Renal cortical epithelial cell (primary cell): ENCODE results near the gene ZNF581. TPM values are rescaled to one million over a fixed set of nuclear protein-coding genes. Genes with fewer than 3 reads are reported as not detected.

Experiments used
- DNase-seq: peaks from one replicate; pipeline ENCODE4 v3.0.0-alpha.2; 2011; ENCODE audit warnings: low read depth
- total RNA-seq: library from RNA; depleted of rRNA; stranded (reverse); fragments of >200 nt; gene quantifications from 2 replicates; pipeline ENCODE4 v1.2.3, GENCODE V29; 2014

The ZNF581 gene
- total RNA-seq, 1 donor from 2014 or later: 17.3 TPM

DNA sequence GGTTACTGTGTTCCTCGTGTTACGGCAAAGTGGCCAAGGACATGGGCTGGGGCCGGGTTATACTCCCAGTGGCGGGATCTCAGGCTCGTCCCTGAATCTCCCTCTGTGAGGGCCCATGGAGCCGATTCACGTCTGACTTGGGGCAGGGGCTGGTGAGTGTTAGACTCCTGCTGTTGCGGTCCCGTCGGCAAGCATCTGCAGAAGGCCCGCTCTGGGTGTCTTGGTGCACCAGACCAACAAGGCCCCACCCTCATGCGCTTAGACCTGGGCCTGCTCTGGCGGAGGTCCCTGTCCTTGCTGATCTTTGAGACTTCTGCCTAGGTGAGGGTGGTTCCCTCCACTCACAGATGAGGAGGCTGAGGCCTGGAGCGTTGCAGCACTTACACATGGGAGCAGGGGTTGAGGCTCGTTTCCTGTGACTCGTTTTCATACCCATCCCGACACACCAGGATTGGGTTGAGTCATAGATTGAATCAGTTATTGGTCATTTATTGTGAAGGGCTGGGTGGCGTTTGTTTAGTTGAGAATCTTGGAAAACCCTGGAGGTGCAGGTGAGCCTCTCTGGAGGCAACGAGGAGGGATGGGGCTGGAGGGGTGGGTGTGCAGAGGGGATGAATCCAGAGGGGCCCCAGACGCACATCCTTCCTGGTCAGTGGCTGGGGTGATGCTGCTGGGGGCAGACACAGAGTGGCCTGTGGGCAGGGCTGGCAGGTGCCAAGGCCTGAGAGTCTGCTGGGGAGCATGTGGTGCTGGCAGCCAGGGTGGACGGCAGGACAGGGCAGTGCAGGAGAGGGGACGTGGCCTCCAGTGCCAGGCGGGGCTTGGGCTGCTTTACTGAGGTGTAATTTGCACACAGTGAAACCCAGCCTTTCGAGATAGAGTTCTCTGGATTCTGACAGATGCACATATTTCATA lies 36.2 kb downstream of the ZNF581 start:
- DNase-seq: peak; percentile 50

DNA sequence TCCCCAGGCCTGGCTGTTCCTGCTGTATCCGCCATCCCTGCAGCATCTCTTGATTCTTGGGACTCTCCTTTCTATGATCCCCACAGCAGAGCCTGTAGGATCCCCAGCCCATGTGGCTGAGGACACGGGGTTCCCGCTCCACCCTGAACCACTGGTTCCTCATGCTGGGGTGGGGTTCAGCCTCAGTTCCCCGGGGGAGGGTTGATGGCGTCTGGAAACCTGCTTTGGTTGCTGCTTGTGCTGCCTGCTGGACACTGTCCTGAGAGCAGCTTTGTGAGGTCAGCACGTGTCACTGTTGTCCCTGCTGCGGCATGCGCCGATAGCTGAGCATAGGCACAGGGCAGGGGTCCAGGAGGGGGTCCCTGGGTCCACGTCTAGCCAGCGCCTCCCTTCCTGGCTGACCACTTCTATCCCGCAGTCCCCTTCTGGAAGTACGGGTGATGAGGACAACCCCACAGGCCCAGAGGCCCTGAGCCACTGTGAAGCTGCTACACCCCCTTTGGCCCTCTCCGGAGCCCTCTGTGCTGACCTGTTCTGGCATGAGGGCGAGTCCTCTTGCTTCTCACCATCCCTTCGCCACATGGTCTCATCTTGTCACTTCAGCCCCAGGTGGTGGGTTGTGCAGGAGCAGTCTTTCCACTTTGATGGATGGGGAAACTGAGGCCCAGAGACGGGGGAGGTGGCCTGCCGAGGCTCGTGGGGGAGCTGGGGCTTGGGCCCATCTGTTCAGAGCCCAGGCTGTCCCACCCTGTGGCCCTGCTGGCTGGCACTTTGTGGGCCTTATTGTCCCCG lies 37.1 kb downstream of the ZNF581 start:
- no peak for DNase-seq

DNA sequence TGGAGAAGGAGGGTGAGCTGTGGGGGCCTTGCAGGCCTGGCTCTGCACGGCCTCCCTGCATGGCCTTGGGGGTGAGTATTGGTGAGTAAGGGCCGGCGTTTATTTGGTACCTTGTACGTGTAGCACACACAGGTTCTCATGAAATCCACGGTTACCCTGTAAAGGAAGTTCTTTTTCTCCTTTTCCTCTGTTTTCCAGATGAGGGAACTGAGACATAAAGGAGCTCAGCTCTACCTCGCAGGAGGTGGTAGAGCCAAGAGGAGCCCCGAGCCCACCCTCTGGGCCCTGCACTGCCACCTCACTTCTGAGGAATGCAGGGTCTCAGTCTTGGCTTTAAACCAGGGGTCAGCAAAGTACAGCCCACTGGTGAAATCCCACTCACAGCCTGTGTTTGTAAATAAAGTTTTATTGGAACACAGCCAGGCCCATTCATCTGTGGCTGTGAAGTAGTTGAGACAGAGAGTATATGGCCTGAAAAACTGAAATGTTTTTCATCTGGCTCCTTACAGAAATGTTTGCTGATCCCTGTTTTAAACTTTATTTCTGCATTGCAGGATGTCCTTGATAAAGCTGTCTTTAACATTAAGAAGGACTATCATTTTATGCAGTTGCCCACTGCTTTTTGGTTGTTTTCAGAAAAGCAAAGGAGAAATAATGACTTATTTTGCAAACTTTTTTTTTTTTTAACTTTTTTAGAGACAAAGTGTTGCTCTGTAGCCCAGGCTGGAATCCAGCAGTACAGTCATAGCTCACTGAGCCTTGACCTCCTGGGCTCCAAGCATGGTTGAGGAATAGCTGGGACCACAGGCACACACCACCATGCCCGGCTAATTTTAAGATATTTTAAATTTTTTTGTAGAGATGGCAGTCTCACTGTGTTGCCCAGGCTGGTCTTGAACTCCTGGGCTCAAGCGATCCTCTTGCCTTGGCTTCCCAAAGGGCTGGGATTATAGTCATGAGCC lies 38.0 kb downstream of the ZNF581 start:
- DNase-seq: peak; percentile 80

DNA sequence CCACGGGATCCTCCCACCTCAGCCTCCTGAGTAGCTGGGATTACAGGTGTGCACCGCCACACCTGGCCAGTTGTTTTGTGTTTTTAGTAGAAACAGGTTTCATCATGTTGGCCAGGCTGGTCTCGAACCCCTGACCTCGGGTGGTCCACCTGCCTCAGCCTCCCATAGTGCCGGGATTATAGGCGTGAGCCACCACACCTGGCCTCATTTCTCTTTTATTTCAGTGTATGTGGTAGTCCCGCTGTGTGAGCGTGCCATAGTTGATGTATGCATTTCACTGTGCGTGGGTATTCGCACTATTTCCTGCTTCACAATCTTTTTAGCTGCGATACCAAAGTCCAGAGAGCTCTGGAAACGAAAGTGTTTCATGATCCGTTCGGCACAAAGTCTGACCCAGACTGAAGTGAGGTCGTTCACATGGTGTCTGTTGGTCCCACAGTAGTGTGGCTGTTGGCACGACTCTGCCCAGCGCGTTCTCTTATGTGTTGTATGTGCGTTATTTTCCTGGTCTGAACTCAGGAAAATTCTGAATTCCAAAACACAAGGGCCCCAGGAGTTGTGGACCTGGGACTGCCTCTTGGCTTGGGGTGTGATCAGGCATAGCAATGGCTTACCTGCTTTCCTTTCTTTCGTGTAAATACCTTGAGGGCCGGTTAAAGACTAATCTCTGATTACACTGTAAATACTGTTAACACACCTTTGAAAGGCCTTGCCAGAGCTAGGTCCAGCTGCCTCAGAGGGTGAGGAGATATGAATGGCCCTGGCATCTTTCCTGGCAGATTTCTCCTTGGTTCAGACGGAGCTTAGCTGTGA lies 40.2 kb downstream of the ZNF581 start:
- peak; percentile 71 for DNase-seq

DNA sequence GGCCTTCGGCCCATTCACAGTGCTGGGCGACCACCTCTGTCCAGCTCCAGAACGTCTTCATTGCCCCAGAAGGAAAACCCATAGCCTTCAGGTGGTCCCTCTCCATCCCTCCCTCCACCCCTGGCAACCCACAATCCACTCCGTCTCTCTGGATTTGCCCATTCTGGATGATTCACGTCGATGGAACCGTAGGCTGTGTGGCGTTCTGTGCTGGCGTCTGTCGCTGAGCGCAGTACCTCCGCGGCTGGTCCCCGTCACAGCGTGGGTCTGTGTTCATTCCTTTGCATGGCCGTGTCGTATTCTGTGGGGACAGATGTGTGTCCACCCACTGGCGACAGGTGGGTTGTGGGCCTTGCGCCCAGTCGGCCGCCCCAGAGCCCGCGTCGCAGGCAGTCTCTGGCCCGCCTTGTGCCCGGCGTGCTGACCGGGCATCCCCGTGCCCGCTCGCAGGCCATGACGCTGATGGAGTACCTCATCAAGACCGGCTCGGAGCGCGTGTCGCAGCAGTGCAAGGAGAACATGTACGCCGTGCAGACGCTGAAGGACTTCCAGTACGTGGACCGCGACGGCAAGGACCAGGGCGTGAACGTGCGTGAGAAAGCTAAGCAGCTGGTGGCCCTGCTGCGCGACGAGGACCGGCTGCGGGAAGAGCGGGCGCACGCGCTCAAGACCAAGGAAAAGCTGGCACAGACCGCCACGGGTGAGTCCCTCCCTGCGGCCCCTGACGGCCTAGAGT lies 41.7 kb downstream of the ZNF581 start:
- no peak for DNase-seq

DNA sequence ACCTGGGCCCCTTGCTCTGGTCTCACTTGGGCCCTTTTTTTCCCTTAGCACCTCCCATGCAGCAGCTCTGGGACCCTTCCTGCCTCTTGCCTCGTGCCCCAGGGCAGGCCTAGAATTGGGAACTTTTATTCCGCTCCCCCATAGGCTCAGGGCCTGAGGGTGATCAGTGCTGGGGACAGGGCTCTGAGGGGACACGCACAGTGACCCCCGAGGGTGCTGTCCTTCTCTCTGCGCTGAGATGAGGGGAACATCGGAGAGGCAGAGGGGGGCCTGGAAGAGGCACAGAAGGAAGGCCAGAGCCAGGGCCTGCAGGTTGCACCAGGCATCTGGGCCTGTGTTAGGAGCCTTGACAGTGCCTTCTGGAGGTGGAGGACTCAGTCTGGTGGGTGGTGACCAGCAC lies 42.3 kb downstream of the ZNF581 start:
- DNase-seq: no peak

DNA sequence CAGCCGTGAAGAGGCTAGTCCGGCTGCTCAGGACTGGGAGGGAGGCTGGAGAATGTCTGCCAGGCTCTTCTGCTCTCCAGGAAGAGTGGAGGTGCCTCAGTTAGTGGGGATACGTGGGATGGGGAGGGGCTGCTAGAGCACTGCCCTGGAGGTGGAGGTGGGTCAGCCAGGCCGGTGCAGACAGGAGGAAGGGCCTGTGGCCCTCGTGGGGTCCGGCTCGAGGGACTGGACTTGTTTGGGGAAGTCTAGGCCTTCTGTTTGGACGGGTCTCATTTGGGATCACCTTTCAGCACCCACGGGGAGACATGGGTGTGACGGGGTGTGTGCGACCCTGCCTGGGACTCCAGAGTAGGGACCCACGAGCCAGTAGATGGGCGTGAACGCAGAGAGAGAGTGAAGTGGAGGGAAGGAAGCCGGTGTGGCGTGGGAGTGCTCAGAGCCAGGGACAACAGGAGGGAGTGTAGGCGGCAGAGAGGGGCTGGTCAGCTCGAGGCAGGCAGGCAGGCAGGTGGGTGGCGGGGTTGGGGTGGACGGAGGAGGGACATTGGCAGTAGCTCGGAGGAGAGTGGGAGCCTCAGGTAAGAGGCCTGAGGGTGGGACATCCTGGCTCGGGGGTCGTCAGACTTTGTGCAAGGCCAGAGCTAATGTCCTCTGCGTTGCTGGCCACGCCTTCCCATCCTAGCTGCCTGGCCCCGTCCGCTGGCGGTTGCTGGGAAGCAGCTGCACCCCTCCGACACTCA lies 43.0 kb downstream of the ZNF581 start:
- no peak for DNase-seq

DNA sequence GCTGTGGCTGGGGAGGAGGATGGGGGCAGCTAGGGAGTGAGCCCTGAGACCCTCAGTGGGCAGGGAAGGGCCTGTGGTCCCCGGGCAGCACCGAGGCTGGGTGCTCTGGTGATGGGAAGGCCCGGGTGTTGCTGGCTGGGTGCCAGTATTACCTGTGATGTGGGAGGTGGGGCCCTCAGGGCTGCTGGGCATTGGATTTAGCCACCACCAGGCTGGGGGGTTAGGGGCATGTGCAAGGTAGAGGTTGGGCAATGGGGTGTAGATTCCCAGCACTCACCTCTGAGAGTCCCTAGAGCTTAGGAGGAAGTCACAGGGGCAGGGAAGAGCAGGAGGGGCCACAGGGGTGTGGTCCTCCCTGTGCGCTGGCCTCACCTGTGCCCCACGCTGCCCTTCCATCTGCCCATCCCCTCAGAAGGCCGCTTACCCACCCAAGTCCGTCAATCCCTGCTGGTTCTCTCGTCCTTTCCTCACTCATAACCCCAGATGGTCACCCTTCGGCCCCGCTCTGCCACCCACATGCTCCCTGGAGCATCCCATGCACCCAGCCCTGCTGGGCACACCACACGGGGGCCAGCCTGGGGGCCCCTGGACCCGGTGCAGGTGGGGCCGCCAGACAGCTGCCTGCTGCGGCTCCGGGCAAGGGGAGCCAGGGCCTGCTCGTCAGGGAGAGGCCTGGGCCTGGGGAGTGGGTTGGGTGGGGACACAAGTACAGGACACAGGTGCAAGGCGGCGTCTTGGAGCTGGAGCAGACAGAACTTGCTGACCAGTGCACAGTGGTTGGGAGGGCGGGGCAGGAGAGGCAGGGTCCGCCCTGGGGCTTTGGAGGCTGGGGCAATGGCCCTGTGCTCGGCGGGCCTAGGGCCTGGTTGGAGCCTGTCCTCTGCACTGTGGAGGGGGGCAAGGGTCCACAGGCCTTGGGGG lies 44.1 kb downstream of the ZNF581 start:
- no peak for DNase-seq

DNA sequence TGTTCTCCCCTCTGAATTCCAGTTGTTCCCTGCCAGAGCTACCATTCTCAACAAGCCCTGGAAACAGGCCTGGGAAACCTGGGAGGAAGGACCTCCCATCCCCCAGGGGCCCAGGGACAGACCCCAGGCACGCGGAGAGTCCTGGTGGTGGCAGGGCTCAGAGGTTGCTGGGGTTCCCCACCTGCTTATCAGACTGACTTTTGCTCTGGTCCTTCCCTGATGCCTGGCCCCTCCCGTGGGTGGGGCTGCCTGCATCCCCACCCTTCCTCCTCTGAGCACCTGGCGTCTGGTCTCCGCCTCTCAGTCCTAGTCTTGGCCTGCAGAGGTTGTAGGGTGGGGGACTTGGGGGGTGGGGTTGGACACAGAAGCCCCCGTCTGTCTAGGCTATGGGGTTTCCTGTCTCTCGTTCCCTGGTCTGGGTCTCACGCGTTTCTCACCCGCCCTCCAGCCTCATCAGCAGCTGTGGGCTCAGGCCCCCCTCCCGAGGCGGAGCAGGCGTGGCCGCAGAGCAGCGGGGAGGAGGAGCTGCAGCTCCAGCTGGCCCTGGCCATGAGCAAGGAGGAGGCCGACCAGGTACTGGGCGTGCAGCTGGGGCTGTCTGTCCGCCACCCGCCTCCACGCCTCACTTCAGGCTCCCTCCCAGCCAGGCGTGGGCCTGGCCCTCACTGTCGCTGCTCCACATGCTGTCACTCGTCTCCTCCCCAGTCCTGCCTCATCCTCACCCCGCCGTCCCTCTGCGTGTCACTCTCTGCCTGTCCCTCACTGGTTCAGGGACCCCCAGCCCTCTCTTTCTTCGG lies 45.2 kb downstream of the ZNF581 start:
- DNase-seq: no peak

DNA sequence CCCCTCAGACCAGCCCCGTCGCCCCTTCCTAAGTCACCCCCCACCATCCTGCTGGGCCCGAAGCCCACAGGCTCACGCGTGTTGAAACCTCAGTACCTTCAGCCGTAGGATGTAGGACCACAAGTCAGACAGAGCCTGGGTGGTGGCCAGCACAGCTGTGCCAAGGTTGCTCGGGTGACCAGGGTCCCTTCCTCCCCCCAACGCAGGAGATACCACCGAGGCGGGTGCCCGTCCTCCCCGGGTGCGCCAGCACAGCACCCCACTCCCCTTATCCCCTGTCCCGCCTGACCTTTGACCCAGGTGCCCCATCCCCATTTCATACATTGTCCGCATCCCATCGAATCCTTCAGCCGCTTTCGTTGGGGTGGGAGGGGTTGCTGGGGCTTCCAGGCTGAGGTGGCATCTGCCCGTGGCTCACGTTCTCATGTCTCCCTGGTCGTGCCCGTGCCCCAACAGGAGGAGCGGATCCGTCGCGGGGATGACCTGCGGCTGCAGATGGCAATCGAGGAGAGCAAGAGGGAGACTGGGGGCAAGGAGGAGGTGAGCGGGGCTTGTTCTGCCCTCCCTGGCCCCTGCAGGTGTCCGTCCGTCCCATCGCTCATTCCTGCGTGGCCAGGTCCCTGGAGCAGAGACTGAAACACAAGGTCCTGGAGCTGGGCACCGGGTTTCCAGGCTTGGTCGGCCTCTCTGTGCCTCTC lies 46.1 kb downstream of the ZNF581 start:
- no peak for DNase-seq

DNA sequence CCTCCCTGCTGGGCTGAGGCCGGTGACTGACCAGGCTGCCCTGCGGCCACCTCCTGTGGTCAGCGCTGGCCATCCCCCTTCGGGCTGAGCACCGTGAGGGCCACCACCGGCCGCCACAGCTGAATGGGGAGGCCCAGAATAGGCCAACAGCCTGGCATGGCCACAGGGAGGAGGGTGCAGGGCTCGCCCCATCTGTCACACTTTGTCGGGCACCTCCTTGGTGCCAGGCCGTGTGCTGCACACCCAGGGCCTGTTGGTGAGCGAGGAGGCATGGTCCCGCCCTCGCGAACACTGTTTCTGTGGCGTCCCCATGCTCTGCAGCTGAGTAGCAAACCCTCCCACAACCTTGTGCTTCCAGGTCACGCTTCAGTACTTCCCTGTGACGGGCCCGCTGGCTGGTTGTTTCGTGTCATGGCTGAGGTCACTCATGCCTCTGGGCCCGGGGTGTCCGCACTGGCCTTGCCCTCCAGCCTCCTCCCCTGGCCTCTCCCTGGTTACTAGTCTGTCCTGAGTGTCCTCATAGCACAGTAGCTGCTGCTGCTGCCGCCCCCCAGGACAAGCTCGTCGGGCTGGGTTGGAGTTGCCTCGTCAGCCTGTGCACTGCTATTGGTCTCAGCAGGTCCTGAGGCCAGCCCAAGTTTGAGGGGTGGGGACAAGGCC lies 46.8 kb downstream of the ZNF581 start:
- peak; percentile 34 for DNase-seq

DNA sequence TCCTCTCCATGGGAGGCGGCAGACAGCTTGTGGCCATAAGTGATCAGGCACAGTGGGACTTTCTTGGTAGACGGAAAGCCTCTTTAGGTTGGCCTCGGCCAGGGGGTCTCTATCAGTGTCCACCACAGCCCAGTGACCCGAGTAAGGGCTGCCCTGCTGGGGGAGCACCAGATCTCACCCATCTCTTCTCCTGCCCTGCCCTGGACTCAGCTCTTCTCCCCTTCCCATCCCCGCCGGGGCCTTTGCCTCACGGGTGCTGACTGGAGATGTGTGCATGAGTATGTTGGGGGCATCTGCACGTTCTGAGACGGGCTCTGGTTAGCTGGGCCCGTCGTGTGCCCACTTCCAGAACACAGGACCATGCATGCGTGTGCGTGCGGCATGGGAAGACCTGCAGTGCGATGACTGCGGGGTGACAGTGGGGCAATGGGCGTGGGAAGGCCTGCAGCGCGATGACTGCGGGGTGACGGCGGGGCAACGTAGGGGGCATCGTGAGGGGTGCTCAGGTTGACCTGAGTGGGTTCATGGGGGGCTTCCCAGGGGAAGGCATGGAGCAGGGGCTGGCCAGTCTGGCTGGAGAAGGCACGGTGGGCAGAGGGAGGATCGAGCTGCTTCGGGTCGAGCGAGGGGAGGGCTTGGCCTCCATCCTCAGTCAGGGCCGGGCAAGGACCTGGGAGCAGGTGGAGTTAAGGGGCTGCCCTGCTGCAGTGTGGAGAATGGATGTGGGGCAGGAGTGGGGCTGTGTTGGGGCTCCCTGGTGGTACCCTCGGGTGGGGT lies 47.5 kb downstream of the ZNF581 start:
- no peak for DNase-seq

DNA sequence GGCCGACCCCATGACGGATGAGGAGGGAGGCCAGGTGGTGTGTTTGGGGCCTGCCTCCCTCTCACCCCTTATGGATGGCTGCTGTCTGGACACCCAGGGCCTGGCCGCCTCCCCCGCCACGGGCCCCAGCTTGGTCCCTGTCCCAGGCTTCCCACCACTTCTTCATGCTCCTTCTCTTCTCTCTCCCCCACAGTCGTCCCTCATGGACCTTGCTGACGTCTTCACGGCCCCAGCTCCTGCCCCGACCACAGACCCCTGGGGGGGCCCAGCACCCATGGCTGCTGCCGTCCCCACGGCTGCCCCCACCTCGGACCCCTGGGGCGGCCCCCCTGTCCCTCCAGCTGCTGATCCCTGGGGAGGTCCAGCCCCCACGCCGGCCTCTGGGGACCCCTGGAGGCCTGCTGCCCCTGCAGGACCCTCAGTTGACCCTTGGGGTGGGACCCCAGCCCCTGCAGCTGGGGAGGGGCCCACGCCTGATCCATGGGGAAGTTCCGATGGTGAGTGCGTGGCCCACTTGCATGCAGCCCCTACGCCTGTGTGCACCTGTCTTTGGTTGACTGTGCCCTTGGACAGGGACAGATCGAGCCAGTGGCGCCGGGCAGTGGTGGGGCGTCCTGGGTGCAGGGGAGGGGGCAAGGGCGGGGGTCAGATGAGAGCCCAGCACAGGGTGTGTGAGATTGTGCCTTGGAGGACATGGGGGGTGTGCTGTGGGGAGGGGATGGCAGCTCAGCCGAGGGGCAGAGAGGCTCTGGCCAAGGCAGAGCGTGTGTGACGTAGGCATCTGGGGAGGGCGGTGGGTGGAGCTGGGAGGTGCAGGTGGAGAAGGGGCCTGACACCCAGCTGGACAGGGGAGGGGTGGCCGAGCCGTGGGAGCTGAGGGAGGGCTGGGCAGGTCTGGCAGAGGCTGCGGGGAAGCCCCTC lies 48.4 kb downstream of the ZNF581 start:
- no peak for DNase-seq

DNA sequence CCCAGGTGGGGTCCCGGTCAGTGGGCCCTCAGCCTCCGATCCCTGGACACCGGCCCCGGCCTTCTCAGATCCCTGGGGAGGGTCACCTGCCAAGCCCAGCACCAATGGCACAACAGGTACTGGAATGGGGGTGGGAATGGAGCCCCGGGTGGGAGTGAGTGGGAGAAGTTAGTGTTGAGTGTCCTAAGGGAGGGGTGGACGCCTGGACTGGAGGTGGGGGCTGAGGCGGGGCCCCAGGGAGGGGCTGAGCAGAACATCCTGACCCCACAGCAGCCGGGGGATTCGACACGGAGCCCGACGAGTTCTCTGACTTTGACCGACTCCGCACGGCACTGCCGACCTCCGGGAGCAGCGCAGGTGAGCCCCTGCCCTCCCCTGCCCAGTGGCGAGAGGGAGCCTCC lies 49.2 kb downstream of the ZNF581 start:
- DNase-seq: no peak
